CD4-positive, alpha-beta T cell treated with Interleukin-4 for 1 hour (primary cell): ENCODE results near the gene HGF.
"Not testable (repeated sequence)": the region's sequence is repeated elsewhere in the genome, so short reads cannot be mapped to it uniquely, and the experiment has no call there.

Experiments used
- DNase-seq, 2 donors: peaks; one replicate each; pipeline ENCODE4 v3.0.0-alpha.2; 2020 to 2022

The HGF gene

GRCh38 chr7:81769891-81770727, at the start of gene HGF:
Gene HGF, minus strand, starts transcription at chr7:81770047. Its CDS starts 76 bp downstream, at chr7:81769971.
- no peak for DNase-seq

DNA sequence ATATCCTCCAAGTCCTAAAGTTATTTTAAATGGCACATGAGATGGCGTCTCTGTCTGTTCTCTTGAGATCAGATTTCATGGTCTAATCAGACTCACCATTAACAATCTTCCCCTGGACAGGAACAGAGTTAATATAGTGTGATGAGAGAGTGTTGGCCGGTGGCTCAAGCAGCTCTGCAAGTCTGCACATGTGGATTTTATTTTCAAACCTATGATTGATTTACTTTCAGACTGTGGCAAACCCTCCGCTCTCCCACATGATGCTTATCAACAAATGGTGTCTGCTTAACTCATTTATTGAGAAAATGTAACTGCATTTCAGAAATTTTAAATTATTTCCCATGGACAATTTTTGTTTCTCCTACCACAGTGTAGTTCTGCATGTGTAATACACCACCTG, 46.5 kb upstream of the HGF start:
- no peak for DNase-seq

GRCh38 chr7:81812866-81813476, 43.1 kb upstream of the HGF start:
- not testable (repeated sequence) for DNase-seq

GRCh38 chr7:81811956-81812865, 42.4 kb upstream of the HGF start:
- no peak for DNase-seq

- DNase-seq = no peak
Observed at GRCh38 chr7:81810476-81811155, 40.8 kb upstream of the HGF start.

- not testable (repeated sequence) for DNase-seq
Observed at GRCh38 chr7:81808310-81808709, 38.5 kb upstream of the HGF start.

DNA sequence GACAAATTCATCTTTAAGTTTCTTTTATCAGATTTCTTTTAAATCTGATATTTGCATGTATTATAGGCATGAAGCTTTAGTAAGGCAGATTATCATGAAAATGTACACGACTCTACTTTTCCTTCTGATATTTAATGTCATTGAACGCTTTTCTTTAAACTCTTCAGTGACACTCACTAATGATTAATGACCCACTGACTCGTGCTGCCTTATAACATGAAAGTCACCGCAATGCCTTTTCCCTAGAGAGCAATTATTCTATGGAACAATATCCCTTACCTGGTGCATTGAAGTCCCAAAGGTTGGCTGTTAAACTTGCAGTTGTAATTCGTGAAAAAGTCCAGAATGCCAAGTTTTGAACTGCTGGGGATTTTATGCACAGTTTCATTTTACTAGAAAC, 33.4 kb upstream of the HGF start:
- DNase-seq = no peak

- DNase-seq = no peak
Observed at GRCh38 chr7:81802251-81802650, 32.4 kb upstream of the HGF start.

DNA sequence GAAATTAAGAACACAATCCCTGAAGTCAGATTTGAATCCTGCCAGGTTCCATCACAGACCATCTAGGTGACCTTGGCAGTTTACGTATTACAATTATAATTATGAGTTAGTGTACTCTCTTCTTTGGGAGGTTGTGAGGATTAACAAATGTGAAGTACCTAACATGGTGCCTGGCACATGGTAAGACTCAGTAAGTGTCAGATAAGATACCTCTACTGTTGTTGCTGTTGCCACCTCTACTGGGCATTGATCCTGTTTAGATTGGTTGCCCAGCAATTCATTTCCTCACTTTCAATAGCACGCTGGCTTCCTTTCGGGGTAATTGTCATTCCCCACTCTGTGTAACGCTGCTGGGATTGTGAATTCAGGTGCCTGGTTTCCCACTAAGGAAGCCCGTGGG, 31.7 kb upstream of the HGF start:
- no peak for DNase-seq

DNA sequence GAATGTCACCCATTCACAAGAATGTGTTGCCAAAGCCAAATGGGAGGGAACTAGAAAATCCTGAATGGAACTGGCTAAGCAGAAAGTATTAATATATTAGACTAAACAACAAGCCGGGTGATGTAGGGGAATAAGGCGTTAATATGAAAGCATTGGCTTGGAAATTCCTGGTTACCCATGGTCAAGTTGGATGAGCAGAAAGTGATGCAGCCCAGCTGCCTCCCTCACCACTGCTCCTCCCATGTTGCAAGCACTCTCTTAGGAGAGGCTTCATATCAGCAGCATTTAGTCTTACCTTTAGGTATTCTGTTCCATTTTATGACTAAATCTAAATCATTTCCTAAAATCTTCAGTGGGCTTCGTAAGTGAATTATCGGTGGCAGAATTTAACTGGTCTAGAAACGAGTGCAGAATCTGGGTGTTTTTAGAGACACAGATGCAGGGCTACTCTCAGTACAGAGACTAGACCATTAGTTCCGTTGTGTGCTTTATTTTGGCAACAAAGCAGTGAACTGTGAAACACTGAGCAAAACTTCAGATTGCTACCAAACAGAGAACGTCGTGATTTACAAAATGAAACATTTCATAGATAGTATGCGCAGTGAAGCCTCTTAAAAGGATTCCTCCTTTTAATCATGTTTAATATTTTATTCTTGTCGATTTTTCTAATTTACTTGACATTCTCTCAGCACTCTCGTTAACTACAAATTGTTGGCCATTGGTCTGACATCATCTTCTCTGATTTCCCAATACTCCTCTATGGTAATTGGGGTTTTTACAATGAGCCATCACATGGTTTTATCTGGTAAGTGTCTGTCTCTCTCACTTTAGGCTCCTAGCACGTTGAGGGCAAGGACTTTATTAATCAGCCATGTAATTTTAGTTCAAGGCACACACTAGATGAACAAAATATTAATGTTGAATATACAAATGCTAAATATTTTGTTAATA, 22.0 kb upstream of the HGF start:
- no peak for DNase-seq

DNA sequence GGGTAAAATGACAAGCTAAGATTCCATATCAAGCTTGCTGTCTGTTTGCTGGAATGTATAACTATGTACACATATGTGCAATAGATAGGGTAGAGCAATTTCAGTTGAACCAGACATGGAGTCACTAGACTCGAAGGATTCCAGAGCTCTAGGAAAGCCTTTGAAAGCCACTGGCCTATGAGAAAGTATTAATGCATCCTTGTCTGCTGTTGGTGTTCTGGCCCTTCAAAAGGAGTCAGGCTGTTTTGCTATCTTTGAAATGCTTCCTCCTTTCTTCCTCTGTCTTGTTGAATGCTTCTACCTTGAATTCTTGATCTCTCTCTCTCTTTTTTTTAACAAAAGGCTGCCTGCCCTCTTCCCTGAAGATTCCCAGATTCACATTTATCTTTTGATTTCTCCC, 20.8 kb upstream of the HGF start:
- no peak for DNase-seq

- no peak for DNase-seq
Observed at GRCh38 chr7:81790120-81790500, 20.3 kb upstream of the HGF start.

GRCh38 chr7:81789406-81790119, 19.7 kb upstream of the HGF start:
- no peak for DNase-seq

DNA sequence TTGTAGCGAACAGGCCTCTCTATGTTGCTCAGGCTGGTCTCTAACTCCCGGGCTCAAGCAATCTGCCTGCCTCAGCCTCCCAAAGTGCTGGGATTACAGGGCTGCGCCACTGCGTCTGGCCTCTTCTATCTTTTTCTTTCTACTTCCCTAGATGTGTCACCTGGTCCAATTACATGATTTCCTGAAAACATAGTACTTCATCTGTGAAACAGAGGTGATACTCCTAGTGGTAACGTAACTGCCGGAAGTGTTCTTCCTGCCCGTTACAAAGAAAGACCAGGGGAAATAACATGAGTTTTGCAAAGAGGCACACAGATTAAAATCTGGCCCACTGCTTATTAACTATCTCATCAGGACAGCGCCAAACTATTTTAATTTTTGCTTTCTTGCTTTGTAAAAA, 18.4 kb upstream of the HGF start:
- DNase-seq = no peak

DNA sequence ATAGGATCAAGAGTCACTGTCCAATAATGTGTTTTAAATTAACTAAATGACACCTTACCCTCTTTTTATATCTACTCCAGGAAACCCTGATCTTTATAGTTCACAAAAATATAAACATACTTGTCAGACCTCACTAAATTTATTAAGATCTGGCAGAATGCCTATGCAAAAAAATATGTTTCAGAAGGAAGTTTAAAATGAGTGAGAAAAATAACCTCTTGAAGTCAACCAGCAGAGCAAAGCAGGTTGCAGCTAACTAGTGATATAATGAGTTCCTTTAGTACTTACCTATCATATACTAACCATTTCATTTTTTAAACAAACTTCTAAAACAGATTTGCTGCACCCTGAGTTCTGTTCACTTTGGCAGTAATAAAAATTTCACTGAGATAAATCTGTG, 14.0 kb upstream of the HGF start:
- no peak for DNase-seq

GRCh38 chr7:81780914-81781693, 11.3 kb upstream of the HGF start:
- DNase-seq = no peak

DNA sequence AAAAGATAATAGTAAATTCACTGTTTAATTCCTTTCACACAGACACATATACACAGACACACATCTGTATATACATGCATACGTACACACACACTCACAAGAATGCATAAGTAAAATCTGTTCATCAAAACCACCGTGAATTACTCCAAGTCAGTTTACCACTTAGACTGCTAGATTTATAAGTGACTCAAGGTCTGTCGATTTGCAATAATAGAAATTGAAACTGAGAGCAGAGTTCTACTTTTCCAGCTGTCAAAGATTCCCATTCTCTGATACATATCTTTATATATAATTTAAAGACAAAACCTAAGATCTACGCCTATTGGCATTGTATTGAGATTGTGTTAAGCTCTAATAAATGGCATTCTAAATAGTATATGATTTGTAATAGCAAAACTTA, 9.9 kb upstream of the HGF start:
- no peak for DNase-seq

DNA sequence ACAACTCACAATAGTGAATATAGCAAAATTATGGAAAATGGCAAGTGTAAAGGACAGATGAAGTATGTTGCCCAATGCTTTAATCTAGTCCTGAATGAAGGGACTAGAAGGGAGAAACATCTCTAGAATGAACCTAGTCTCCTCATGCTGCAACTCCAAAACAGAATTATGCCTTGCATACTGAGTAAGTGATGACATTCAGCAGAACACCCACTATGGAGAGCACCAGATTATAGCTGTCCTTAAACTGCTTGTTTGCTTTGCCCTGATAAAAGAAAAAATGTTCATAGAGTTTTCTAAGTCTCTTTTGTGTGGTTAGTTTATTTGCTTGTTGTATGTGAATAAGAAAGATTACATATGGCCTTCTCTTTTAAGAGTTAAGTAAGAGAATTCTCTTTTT, 7.8 kb upstream of the HGF start:
- DNase-seq = no peak

DNA sequence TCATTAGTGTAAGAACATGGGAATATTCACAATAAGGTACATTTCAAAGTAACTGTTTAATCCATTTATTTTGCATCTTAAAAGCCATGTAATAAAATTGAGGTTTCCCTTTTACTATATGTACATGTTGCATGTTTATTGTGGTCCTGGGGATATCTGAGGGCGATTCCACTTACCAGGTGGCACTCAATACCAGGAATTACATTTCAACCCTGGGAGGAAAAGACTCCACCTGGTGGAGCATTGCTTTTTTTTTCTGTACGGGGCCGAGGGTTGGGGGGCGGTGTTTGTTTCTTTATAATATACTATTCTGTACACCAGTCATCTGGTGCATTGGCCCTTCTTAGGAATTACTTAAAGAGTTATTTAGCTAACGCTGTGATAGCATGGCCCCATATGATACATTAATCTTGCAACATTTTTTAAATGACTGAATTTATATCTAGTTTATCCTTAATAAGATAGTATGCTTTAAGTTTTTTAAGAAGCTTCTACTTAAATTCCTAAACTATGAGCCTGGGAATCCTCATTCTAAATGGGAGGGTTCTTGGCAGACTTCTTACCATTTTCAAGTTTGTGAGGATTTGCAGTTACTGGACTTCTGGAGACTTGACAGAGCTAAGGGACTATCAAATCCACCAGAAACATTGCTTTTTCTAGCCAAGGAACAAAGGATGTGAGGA, 7.2 kb upstream of the HGF start:
- DNase-seq = no peak

DNA sequence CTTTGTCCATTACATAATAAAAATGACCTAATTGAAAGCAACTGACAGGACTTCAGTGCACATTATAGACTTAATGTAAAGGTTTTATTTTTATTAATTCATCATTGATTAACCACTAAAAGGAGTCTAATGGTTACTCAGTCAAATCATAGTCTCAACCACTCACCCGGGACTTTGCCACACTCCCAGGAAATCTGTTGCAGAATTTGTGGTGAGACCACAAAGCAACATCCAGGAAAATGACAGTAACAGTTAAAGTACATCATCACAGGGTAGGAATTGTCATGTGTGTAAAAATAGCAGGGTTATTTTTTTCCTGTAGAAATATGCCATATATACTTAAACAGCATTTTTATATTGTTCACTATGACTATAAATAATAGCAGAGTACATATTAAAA, 6.3 kb upstream of the HGF start:
- DNase-seq = no peak
